DMS153 (cell line): ENCODE measurements around the gene KLF6.

Source experiments
- DNase-seq: peaks from one replicate; lab custom pipeline; 2025; lab: John Stamatoyannopoulos, UW

The KLF6 gene

DNA sequence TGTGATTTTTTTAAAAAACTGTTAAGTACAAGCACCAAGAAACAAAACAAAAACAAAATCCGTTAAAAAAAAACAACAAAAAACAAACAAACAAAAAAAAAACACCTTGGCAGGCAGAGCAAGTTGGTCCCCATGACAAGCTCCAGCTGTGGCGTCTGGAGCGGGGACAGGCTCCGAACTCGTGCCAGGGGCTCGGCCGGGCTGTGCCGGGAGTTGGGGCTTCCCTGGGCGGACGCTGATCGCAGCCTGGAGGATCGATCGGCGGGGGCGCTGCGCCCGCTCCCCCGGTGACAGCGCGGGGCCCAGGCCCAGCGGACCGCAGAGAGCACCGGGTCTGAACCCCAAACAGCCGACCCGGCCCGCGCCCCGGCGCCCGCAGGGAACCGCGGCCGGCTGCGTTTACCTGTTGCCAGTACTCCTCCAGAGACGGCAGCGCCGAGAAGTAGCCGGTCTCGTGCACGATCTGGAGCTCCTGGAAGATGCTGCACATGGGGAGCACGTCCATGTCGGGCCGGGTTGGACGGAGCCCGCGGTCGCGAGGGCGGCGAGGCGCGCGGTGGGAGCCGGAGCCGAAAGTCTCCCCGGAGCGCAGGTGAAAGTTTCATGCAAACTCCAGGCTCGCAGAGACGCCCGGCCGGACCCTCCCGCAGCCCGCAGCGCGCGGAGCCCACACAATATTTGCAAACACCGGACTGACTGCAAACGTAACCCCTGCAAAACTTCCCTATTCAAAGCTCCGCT lies at the start of gene KLF6:
Gene KLF6, minus strand, starts transcription at position 700 of the 741 bp plus-strand sequence. Its CDS starts 195 bp downstream, at position 505.
- no peak for DNase-seq

DNA sequence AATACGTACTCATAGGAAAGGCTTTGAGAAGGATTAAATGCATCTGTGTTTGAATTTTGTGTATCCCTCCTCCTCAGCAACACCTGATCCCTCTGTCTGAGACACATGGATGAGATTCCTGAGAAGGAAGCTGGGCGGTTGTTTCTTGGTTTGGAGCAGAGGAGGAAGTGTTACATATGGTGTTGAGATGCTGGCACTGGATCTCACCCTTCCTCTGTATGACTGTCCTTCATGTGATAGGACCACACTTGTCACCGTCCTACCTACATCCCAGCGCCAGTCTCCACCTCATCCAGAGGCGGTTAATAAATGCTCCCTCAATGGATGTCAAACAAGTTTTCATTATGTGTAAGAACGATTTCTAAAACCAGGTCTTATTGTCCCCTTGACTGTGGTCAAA lies 49.4 kb upstream of the KLF6 start:
- DNase-seq: no peak

- DNase-seq: no peak
Observed at GRCh38 chr10:3833046-3833445, 48.0 kb upstream of the KLF6 start.

DNA sequence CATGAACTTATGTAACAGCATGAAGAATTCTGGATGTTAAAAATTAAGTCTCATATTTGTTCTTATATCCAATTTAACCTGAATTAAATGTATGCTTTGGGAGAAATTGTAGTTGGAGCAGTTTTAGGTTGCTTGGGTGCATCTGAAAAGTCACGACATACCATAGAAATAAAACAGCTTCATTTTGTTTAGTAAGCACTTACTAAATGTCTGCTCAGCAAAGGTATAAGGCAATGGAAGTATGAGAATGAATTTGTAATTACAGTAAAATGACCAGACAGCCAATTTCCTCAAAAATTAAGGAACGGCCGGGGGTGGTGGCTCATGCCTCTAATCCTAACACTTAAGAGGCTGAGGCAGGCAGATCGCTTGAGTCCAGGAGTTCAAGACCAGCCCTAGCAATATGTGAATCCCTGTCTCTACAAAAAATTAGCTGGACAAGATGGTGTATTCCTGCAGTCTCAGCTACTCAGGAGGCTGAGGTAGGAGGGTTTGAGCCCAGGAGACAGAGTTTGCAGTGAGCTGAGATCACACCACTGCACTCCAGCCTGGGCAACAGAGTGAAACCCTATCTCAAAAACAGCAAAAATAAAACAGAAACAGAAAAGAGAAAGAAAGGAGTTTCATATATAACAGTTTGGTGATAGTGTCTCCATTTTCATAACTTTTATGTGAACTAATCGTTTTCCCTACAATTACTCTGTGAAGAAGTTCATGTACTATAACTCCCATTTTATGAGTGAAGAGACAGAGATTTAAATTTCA lies 47.2 kb upstream of the KLF6 start:
- no peak for DNase-seq

GRCh38 chr10:3831608-3832007 lies 46.6 kb upstream of the KLF6 start:
- no peak for DNase-seq

GRCh38 chr10:3830946-3831345 lies 45.9 kb upstream of the KLF6 start:
- DNase-seq: no peak

- no peak for DNase-seq
Observed at GRCh38 chr10:3829156-3830050, 44.4 kb upstream of the KLF6 start.

DNA sequence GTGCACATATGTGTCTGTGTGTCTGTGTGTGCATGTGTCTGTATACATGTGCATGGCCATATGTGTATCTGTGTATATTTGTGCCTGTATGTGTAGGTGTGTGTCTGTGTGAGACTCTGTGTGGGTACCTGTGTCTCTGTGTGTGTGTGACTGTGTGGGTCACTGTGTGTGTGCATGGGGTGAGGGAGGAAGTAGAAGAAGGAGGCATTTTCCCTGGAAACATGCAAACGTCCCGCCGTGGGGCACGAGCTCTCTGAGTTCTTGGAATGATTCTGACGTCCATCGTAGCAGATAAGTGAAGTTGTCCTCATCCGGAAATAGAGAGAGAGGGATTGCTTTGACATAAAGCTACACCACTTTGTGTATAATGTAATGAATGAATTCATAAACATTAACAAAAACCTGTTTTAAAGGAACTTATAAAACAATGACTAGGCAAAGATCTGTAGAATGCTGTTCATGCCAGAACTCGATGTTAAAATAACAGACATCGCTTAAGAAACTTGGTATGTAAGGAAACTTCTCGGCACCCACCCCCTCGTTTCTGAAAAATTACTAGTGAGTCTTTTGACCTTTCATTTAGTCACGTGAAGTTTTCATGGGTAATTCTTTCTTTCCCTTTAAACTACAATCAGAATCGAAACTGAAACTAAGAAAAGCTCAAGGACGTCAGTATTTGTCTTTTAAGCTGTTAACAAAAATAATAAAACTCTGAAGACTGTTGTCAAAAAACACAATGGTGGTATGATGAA lies 43.6 kb upstream of the KLF6 start:
- DNase-seq: no peak

- DNase-seq: no peak
Observed at GRCh38 chr10:3827768-3828403, 42.9 kb upstream of the KLF6 start.

DNA sequence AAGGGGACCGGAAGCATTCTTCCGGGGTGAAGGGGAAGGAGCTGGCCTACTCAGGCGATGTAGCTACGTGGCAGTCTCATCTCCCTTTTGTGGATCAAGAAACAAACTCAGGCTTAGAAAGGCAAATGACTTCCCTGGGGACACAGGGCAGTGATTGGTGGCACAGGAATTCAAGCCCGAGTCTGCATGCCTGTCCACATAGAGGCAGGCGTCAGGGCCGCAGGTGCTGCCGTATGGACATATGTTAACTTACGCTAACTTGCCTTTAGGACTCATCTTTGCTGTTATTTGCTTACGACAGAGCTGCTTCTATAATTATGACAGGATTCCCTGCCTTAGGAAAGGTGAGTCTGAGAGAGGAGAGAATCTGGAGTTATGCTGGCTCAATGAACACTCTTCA lies 42.3 kb upstream of the KLF6 start:
- DNase-seq: no peak

- DNase-seq: no peak
Observed at GRCh38 chr10:3825862-3826351, 40.9 kb upstream of the KLF6 start.

- DNase-seq: no peak
Observed at GRCh38 chr10:3825244-3825643, 40.2 kb upstream of the KLF6 start.

DNA sequence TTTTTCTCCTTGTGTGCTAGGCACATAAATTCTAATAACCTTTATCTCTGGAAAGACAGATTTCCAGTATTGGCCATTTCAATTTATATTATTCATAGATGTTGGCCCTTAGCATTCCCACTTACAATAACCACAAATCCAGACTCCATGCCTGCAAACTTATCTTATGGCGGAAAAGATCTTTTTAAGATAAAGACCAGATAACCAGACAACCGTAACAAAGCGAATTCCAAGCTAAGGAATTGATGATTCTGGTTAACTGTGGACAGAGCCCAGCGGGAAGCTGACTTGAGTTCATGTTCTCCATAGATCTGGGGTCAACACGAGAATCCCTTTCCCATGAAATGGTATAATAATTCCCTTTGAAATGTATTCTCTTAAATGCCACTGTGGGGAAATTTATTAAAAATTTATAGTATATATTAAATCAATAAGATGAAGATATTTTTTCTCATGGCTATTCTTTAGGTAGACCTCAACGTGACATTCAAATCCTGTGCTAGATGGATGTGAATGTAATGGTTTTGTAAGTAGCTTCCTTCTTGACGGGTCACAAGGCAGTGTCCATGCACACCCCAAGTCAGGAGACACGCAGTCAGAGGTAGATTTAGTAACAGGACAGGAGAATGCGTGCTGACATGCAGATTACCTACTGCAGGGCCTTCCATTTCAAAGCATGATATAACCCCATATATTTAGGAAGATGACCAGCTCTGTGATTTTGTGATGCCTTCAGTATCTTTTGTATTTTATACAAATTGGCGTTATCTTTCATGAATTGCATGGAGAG lies 37.7 kb upstream of the KLF6 start:
- DNase-seq: no peak

GRCh38 chr10:3820255-3820654 lies 35.2 kb upstream of the KLF6 start:
- no peak for DNase-seq

- DNase-seq: no peak
Observed at GRCh38 chr10:3816995-3817394, 32.0 kb upstream of the KLF6 start.

- no peak for DNase-seq
Observed at GRCh38 chr10:3814838-3815220, 29.8 kb upstream of the KLF6 start.

GRCh38 chr10:3813986-3814837 lies 29.2 kb upstream of the KLF6 start:
- DNase-seq: no peak

GRCh38 chr10:3813267-3813666 lies 28.3 kb upstream of the KLF6 start:
- DNase-seq: no peak

DNA sequence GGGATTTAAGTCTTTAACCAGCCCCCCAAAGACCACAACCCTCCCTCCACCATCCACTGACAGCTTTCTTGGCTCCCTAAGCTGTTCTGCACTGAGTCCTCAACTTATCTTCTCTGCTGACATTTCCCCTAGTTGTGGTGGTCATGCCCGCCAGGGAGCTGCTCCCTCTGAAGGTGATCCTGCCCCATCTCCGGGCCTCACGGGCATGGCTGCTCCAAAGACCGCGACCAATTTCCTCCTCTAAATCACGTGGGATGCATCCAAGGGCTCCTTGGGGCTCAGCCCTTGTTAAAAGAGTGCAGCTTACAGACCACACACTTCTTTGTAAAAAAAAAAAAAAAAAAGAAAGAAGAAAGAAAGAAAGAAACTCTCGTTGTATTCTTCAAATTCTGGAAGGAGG lies 27.1 kb upstream of the KLF6 start:
- DNase-seq: no peak
